HCT116 (cell line): Measurements from ENCODE around the gene FCSK.

ENCODE experiments used
- EZH2 ChIP-seq: fragments of 200-600 bp; sonication (generic); IDR thresholded peaks from 2 replicates; pipeline ENCODE4 v1.6.1; 2017; ENCODE audit warnings: antibody characterized with exemption, mixed run types
- EZH2phosphoT487 ChIP-seq: fragments of 200-600 bp; IDR thresholded peaks from 2 replicates; pipeline ENCODE4 v1.6.1; 2018; ENCODE audit warnings: antibody characterized with exemption, borderline replicate concordance
- JUND ChIP-seq: IDR thresholded peaks from 2 replicates; pipeline ENCODE4 v1.6.1; 2012
- MAX ChIP-seq: IDR thresholded peaks from 2 replicates; pipeline ENCODE4 v1.6.1; 2012
- POLR2A ChIP-seq: IDR thresholded peaks from 2 replicates; pipeline ENCODE4 v1.7.0; 2011; ENCODE audit warnings: borderline replicate concordance; ENCODE audit not compliant: insufficient read depth, insufficient read length; ENCODE audit errors: extremely low read depth
- POLR2AphosphoS5 ChIP-seq: IDR thresholded peaks from 2 replicates; pipeline ENCODE4 v1.6.1; 2011; ENCODE audit warnings: mild to moderate bottlenecking, low read depth, low read length, moderate library complexity
- REST ChIP-seq: IDR thresholded peaks from 2 replicates; pipeline ENCODE4 v1.6.1; 2012; ENCODE audit warnings: low read depth
- SIN3A ChIP-seq: IDR thresholded peaks from 2 replicates; pipeline ENCODE4 v1.6.1; 2012; ENCODE audit warnings: low read depth
- TCF7L2 ChIP-seq: IDR thresholded peaks from 2 replicates; pipeline ENCODE4 v1.7.0; 2011; ENCODE audit warnings: borderline replicate concordance, inconsistent platforms; ENCODE audit not compliant: insufficient read depth, insufficient read length; ENCODE audit errors: extremely low read depth
- TF ChIP-seq, protein P1 (sequence below), 3 experiments: fragments of 200-600 bp in 1 of 3; sonication (generic) in 1 of 3; IDR thresholded peaks in 2 of 3; conservative IDR thresholded peaks in 1 of 3; 2 replicates each; pipeline ENCODE4 v1.5.1; 2012 to 2017; ENCODE audit warnings: low read depth in 2 of 3, low read length in 2 of 3, antibody characterized with exemption in 1 of 3, borderline replicate concordance in 1 of 3, control low read depth in 1 of 3, mild to moderate bottlenecking in 1 of 3, mixed read lengths in 1 of 3, mixed run types in 1 of 3, moderate library complexity in 1 of 3; ENCODE audit not compliant: insufficient read depth in 1 of 3

- TF ChIP-seq POLR2AphosphoS5 = no peak
- no peak for TF ChIP-seq POLR2A
- TF ChIP-seq, protein P1, sequence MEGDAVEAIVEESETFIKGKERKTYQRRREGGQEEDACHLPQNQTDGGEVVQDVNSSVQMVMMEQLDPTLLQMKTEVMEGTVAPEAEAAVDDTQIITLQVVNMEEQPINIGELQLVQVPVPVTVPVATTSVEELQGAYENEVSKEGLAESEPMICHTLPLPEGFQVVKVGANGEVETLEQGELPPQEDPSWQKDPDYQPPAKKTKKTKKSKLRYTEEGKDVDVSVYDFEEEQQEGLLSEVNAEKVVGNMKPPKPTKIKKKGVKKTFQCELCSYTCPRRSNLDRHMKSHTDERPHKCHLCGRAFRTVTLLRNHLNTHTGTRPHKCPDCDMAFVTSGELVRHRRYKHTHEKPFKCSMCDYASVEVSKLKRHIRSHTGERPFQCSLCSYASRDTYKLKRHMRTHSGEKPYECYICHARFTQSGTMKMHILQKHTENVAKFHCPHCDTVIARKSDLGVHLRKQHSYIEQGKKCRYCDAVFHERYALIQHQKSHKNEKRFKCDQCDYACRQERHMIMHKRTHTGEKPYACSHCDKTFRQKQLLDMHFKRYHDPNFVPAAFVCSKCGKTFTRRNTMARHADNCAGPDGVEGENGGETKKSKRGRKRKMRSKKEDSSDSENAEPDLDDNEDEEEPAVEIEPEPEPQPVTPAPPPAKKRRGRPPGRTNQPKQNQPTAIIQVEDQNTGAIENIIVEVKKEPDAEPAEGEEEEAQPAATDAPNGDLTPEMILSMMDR (IDR thresholded peaks at IDR 0.05 in 2 of 3, conservative IDR thresholded peaks at IDR 0.05 in 1 of 3; ENCODE audit: borderline replicate concordance in 1 of 3, insufficient read depth in 1 of 3, low read depth in 2 of 3, low read length in 2 of 3) = no peak
- no peak for TF ChIP-seq MAX
- TF ChIP-seq SIN3A = no peak
- TF ChIP-seq EZH2 = no peak
- no peak for TF ChIP-seq EZH2phosphoT487
- TF ChIP-seq TCF7L2 = no peak
- TF ChIP-seq JUND = no peak
- no peak for TF ChIP-seq REST
Observed at GRCh38 chr16:70494777-70495176, 40.4 kb downstream of the FCSK start.
